WTC11 (cell line): ENCODE measurements around the gene IFT20.

Source experiments
- ATF2 ChIP-seq: sonication (generic); formaldehyde crosslinking; IDR thresholded peaks from 2 replicates; pipeline ENCODE4 v1.8.1; 2022; ENCODE audit warnings: low read depth, missing genetic modification reagents, borderline replicate concordance
- CREB1 ChIP-seq: sonication (generic); formaldehyde crosslinking; IDR thresholded peaks from 2 replicates; pipeline ENCODE4 v1.8.0; 2023; ENCODE audit warnings: mild to moderate bottlenecking, missing genetic modification reagents
- E2F1 ChIP-seq: sonication (generic); formaldehyde crosslinking; IDR thresholded peaks from 2 replicates; pipeline ENCODE4 v1.8.0; 2022; ENCODE audit warnings: mild to moderate bottlenecking, missing genetic modification reagents
- ESRRA ChIP-seq: sonication (generic); formaldehyde crosslinking; IDR thresholded peaks from 2 replicates; pipeline ENCODE4 v1.8.1; 2022; ENCODE audit warnings: mild to moderate bottlenecking, missing genetic modification reagents, borderline replicate concordance
- IRF1 ChIP-seq: sonication (generic); formaldehyde crosslinking; IDR thresholded peaks from 2 replicates; pipeline ENCODE4 v1.8.0; 2023; ENCODE audit warnings: missing genetic modification reagents
- IRF2 ChIP-seq: sonication (generic); formaldehyde crosslinking; IDR thresholded peaks from 2 replicates; pipeline ENCODE4 v1.8.0; 2022; ENCODE audit warnings: low read depth, missing genetic modification reagents, borderline replicate concordance
- SP1 ChIP-seq: sonication (generic); formaldehyde crosslinking; conservative IDR thresholded peaks from 2 replicates; pipeline ENCODE4 v1.8.1; 2022; ENCODE audit warnings: missing genetic modification reagents
- TP53 ChIP-seq: sonication (generic); formaldehyde crosslinking; IDR thresholded peaks from 2 replicates; pipeline ENCODE4 v1.8.1; 2023; ENCODE audit warnings: mild to moderate bottlenecking, missing genetic modification reagents
- ZBTB21 ChIP-seq: sonication (generic); formaldehyde crosslinking; IDR thresholded peaks from 2 replicates; pipeline ENCODE4 v1.8.1; 2023; ENCODE audit warnings: mild to moderate bottlenecking, missing genetic modification reagents, borderline replicate concordance
- ZNF263 ChIP-seq: sonication (generic); formaldehyde crosslinking; IDR thresholded peaks from 2 replicates; pipeline ENCODE4 v1.8.1; 2022; ENCODE audit warnings: low read depth, mild to moderate bottlenecking, moderate library complexity, missing genetic modification reagents
- ZNF512 ChIP-seq: sonication (generic); formaldehyde crosslinking; IDR thresholded peaks from 2 replicates; pipeline ENCODE4 v1.8.1; 2022; ENCODE audit warnings: missing genetic modification reagents, borderline replicate concordance
- TF ChIP-seq, protein P1 (sequence below): fragments of 200-600 bp; IDR thresholded peaks from 2 replicates; pipeline ENCODE4 v1.8.0; 2022; ENCODE audit warnings: antibody characterized with exemption
- TF ChIP-seq, protein P2 (sequence below): fragments of 250-450 bp; sonication (Bioruptor Pico); IDR thresholded peaks from 2 replicates; pipeline ENCODE4 v2.1.2; 2022; ENCODE audit warnings: mild to moderate bottlenecking, moderate library complexity
- TF ChIP-seq, protein P3 (sequence below): sonication (generic); formaldehyde crosslinking; IDR thresholded peaks from 2 replicates; pipeline ENCODE4 v1.8.0; 2022; ENCODE audit warnings: mild to moderate bottlenecking, missing genetic modification reagents

DNA sequence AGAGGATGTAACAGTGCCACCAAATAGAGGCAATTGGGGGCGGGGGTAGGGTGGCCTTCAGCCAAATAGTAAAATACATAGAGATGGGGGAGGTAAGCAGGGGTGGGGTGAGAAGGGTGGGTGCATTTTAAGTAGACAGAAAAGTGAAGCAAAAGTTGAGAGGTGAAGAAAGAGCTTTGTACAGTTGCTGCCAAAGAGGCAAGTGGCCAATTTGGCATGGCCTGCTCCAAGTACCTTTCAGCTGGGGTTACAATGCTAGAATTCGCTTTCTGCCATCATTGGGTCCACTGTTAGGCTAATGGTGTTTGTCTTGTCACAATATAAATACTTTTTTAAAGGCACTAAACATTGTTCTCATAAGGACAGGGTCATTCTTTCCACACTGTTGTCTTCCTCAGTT lies 21.4 kb downstream of the IFT20 start:
- TF ChIP-seq, protein P1, sequence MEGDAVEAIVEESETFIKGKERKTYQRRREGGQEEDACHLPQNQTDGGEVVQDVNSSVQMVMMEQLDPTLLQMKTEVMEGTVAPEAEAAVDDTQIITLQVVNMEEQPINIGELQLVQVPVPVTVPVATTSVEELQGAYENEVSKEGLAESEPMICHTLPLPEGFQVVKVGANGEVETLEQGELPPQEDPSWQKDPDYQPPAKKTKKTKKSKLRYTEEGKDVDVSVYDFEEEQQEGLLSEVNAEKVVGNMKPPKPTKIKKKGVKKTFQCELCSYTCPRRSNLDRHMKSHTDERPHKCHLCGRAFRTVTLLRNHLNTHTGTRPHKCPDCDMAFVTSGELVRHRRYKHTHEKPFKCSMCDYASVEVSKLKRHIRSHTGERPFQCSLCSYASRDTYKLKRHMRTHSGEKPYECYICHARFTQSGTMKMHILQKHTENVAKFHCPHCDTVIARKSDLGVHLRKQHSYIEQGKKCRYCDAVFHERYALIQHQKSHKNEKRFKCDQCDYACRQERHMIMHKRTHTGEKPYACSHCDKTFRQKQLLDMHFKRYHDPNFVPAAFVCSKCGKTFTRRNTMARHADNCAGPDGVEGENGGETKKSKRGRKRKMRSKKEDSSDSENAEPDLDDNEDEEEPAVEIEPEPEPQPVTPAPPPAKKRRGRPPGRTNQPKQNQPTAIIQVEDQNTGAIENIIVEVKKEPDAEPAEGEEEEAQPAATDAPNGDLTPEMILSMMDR, result no peak
- TF ChIP-seq, protein P2, sequence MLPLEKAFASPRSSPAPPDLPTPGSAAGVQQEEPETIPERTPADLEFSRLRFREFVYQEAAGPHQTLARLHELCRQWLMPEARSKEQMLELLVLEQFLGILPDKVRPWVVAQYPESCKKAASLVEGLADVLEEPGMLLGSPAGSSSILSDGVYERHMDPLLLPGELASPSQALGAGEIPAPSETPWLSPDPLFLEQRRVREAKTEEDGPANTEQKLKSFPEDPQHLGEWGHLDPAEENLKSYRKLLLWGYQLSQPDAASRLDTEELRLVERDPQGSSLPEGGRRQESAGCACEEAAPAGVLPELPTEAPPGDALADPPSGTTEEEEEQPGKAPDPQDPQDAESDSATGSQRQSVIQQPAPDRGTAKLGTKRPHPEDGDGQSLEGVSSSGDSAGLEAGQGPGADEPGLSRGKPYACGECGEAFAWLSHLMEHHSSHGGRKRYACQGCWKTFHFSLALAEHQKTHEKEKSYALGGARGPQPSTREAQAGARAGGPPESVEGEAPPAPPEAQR, result no peak
- TF ChIP-seq, protein P3, sequence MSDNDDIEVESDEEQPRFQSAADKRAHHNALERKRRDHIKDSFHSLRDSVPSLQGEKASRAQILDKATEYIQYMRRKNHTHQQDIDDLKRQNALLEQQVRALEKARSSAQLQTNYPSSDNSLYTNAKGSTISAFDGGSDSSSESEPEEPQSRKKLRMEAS (CRISPR knock-in tag), result no peak
- no peak for TF ChIP-seq ESRRA
- TF ChIP-seq ZNF512 (CRISPR knock-in tag), result no peak
- no peak for TF ChIP-seq TP53 (CRISPR knock-in tag)
- TF ChIP-seq ZBTB21, result no peak
- no peak for TF ChIP-seq ZNF263 (CRISPR knock-in tag)
- TF ChIP-seq SP1, result no peak
- no peak for TF ChIP-seq IRF2
- no peak for TF ChIP-seq CREB1 (CRISPR knock-in tag)
- no peak for TF ChIP-seq E2F1 (CRISPR knock-in tag)
- TF ChIP-seq IRF1 (CRISPR knock-in tag), result no peak
- TF ChIP-seq ATF2 (CRISPR knock-in tag), result no peak
